NB4 (cell line): ENCODE data around the gene POSTN.

Experiments used
- DNase-seq: peaks from one replicate; pipeline ENCODE4 v3.0.0; 2010; ENCODE audit warnings: low read depth
- H3K4me3 ChIP-seq: one replicate; pipeline ENCODE4 v1.5.1; 2011; ENCODE audit warnings: mild to moderate bottlenecking, low read depth, low read length, moderate library complexity
- CTCF ChIP-seq: IDR thresholded peaks from one replicate; pipeline ENCODE4 v1.5.1; 2012; ENCODE audit warnings: low read depth, low read length
- MAX ChIP-seq: IDR thresholded peaks from 2 replicates; pipeline ENCODE4 v1.6.1; 2011; ENCODE audit warnings: low read depth, low read length
- MYC ChIP-seq: IDR thresholded peaks from 2 replicates; pipeline ENCODE4 v1.6.1; 2011; ENCODE audit warnings: low read depth, low read length
- POLR2A ChIP-seq: IDR thresholded peaks from 2 replicates; pipeline ENCODE4 v1.6.1; 2011; ENCODE audit warnings: mild to moderate bottlenecking; ENCODE audit not compliant: insufficient read length; ENCODE audit errors: extremely low read depth

The POSTN gene

GRCh38 chr13:37539976-37540605 is 58.5 kb downstream of the POSTN start:
- H3K4me3 ChIP-seq = no peak overlapping the region
- DNase-seq = no peak
- TF ChIP-seq MAX (no peak), CTCF (no peak), POLR2A (no peak), MYC (no peak)

- H3K4me3 ChIP-seq = no peak overlapping the region
- DNase-seq = no peak
- TF ChIP-seq MAX (no peak), MYC (no peak), CTCF (no peak), POLR2A (no peak)
Measured at GRCh38 chr13:37539170-37539569, 59.4 kb downstream of the POSTN start.

GRCh38 chr13:37535501-37535900 is 63.1 kb downstream of the POSTN start:
- DNase-seq = no peak
- no peak overlapping the region for H3K4me3 ChIP-seq
- TF ChIP-seq MYC = no peak
- no peak for TF ChIP-seq POLR2A
- no peak for TF ChIP-seq MAX
- no peak for TF ChIP-seq CTCF

- TF ChIP-seq MYC (no peak), MAX (no peak), CTCF (no peak)
- DNase-seq = no peak
- H3K4me3 ChIP-seq = no peak overlapping the region
Measured at GRCh38 chr13:37534676-37535075, 63.9 kb downstream of the POSTN start.

- no peak for DNase-seq
- H3K4me3 ChIP-seq = no peak overlapping the region
- TF ChIP-seq MAX (no peak), MYC (no peak), POLR2A (no peak), CTCF (no peak)
Measured at GRCh38 chr13:37534181-37534580, 64.4 kb downstream of the POSTN start.

- no peak for DNase-seq
Measured at GRCh38 chr13:37531049-37531448, 67.5 kb downstream of the POSTN start.

More at GRCh38 chr13:37531049-37531448, 67.5 kb downstream of the POSTN start:
- TF ChIP-seq CTCF = no peak
- no peak for TF ChIP-seq MAX
- TF ChIP-seq POLR2A = no peak
- TF ChIP-seq MYC = no peak
- H3K4me3 ChIP-seq = no peak overlapping the region
